HEK293 (cell line): ENCODE data around the gene UBE2Q1.

Experiments
- CTCF ChIP-seq: fragments of 450-650 bp; formaldehyde crosslinking; IDR thresholded peaks from 2 replicates; pipeline ENCODE4 v1.5.1; 2016; ENCODE audit warnings: missing biosample characterization, missing genetic modification characterization
- ELK4 ChIP-seq: IDR thresholded peaks from 2 replicates; pipeline ENCODE4 v1.6.1; 2011; ENCODE audit warnings: mild to moderate bottlenecking, low read depth, low read length, borderline replicate concordance
- KLF9 ChIP-seq: fragments of 450-650 bp; formaldehyde crosslinking; IDR thresholded peaks from 2 replicates; pipeline ENCODE4 v1.5.1; 2016; ENCODE audit warnings: missing biosample characterization, missing genetic modification characterization, low read depth
- MEIS1 ChIP-seq: sonication (generic); formaldehyde crosslinking; IDR thresholded peaks from 2 replicates; pipeline ENCODE4 v1.8.1; 2022; ENCODE audit warnings: missing genetic modification reagents, mild to moderate bottlenecking, borderline replicate concordance
- PRDM10 ChIP-seq: fragments of 450-650 bp; formaldehyde crosslinking; IDR thresholded peaks from 2 replicates; pipeline ENCODE4 v1.5.1; 2016; ENCODE audit warnings: missing biosample characterization, missing genetic modification characterization
- REST ChIP-seq: fragments of 450-650 bp; formaldehyde crosslinking; IDR thresholded peaks from 2 replicates; pipeline ENCODE4 v1.5.1; 2016; ENCODE audit warnings: missing biosample characterization, missing genetic modification characterization
- ZNF155 ChIP-seq: fragments of 450-650 bp; formaldehyde crosslinking; IDR thresholded peaks from 2 replicates; pipeline ENCODE4 v1.5.1; 2016; ENCODE audit warnings: missing biosample characterization, missing genetic modification characterization
- ZNF830 ChIP-seq: fragments of 450-650 bp; IDR thresholded peaks from 2 replicates; pipeline ENCODE4 v1.5.0; 2018; ENCODE audit warnings: missing biosample characterization, missing genetic modification characterization, low read depth, mild to moderate bottlenecking, moderate library complexity

GRCh38 chr1:154568157-154568815 is 9.8 kb upstream of the UBE2Q1 start:
- no peak for TF ChIP-seq PRDM10
- TF ChIP-seq CTCF (tag by site-specific recombination), result no peak
- no peak for TF ChIP-seq KLF9
- no peak for TF ChIP-seq MEIS1 (CRISPR knock-in tag)
- TF ChIP-seq ELK4, result no peak
- TF ChIP-seq ZNF155 (tag by site-specific recombination), result no peak
- no peak for TF ChIP-seq ZNF830 (tag by site-specific recombination)
- TF ChIP-seq REST (tag by site-specific recombination), result no peak
